HG03196 (cell line): ENCODE measurements around the gene ZNF83.
"Not testable (repeated sequence)": the region's sequence is repeated elsewhere in the genome, so short reads cannot be mapped to it uniquely, and the experiment has no call there.

Experiments
- ATAC-seq: cut with Tn5 transposase; IDR thresholded peaks from one replicate; pipeline ENCODE4 v1.9.1; 2021; ENCODE audit not compliant: unreplicated experiment

ZNF83 gene

GRCh38 chr19:52640916-52641315, 2.8 kb upstream of the ZNF83 start:
- ATAC-seq = no peak

GRCh38 chr19:52639996-52640395, 1.8 kb upstream of the ZNF83 start:
- ATAC-seq = no peak

- no peak for ATAC-seq
Observed at GRCh38 chr19:52638601-52639000, 446 bp upstream of the ZNF83 start.

- ATAC-seq = no peak
Observed at GRCh38 chr19:52635786-52636570, 2.2 kb downstream of the ZNF83 start.

- not testable (repeated sequence) for ATAC-seq
Observed at GRCh38 chr19:52627441-52627840, 10.7 kb downstream of the ZNF83 start.

- ATAC-seq = no peak
Observed at GRCh38 chr19:52626915-52627314, 11.2 kb downstream of the ZNF83 start.

- ATAC-seq = no peak
Observed at GRCh38 chr19:52622261-52622660, 15.9 kb downstream of the ZNF83 start.

GRCh38 chr19:52621376-52621775, 16.8 kb downstream of the ZNF83 start:
- no peak for ATAC-seq

- no peak for ATAC-seq
Observed at GRCh38 chr19:52613299-52613906, 24.8 kb downstream of the ZNF83 start.

GRCh38 chr19:52603558-52604207, 34.5 kb downstream of the ZNF83 start:
- no peak for ATAC-seq

- ATAC-seq = no peak
Observed at GRCh38 chr19:52602941-52603340, 35.2 kb downstream of the ZNF83 start.

- not testable (repeated sequence) for ATAC-seq
Observed at GRCh38 chr19:52601974-52602366, 36.2 kb downstream of the ZNF83 start.

- ATAC-seq = peak; percentile 77
Observed at GRCh38 chr19:52601025-52601973, 36.9 kb downstream of the ZNF83 start.

GRCh38 chr19:52600639-52601024, 37.5 kb downstream of the ZNF83 start:
- ATAC-seq = no peak

- ATAC-seq = no peak
Observed at GRCh38 chr19:52599241-52599640, 38.9 kb downstream of the ZNF83 start.

- ATAC-seq = not testable (repeated sequence)
Observed at GRCh38 chr19:52593441-52593840, 44.7 kb downstream of the ZNF83 start.

GRCh38 chr19:52592301-52592700, 45.9 kb downstream of the ZNF83 start:
- no peak for ATAC-seq

- no peak for ATAC-seq
Observed at GRCh38 chr19:52590728-52591127, 47.4 kb downstream of the ZNF83 start.

- no peak for ATAC-seq
Observed at GRCh38 chr19:52585604-52586003, 52.6 kb downstream of the ZNF83 start.

GRCh38 chr19:52584736-52585440, 53.3 kb downstream of the ZNF83 start:
- ATAC-seq = no peak
